HG03342 (cell line): ENCODE data around the gene MTF2.
"Not testable (repeated sequence)": the region's sequence is repeated elsewhere in the genome, so short reads cannot be mapped to it uniquely, and the experiment has no call there.

ENCODE experiments used
- ATAC-seq: cut with Tn5 transposase; IDR thresholded peaks from one replicate; pipeline ENCODE4 v1.9.1; 2021; ENCODE audit warnings: mild to moderate bottlenecking, moderate library complexity; ENCODE audit not compliant: unreplicated experiment

MTF2 gene

GRCh38 chr1:93078986-93079654, at the start of gene MTF2:
MTF2 (plus strand) TSS chr1:93079283; CDS start chr1:93079527, 244 bp downstream.
- peak; percentile 73 for ATAC-seq

- no peak for ATAC-seq
Observed at GRCh38 chr1:93029317-93029716, 49.8 kb upstream of the MTF2 start.

- not testable (repeated sequence) for ATAC-seq
Observed at GRCh38 chr1:93030191-93030590, 48.9 kb upstream of the MTF2 start.

DNA sequence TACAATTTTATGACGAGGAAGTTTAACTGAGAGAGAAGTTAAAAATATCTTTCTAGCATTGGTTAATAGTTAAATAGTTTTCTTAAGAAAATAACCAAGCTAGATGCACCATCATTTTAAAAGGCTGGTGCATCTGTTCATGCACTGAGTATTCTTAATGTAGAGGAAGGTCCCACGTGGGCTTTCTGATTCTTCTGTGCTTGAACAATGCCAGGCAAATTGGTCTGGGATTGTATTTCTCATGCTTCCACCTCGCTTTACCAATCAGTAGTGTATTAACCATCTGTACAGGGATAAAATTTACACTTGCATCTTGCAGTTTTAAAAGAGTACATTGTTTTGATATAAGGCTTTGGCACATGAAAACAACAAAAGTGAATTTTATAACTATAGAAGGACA, 47.4 kb upstream of the MTF2 start:
- ATAC-seq, result no peak

DNA sequence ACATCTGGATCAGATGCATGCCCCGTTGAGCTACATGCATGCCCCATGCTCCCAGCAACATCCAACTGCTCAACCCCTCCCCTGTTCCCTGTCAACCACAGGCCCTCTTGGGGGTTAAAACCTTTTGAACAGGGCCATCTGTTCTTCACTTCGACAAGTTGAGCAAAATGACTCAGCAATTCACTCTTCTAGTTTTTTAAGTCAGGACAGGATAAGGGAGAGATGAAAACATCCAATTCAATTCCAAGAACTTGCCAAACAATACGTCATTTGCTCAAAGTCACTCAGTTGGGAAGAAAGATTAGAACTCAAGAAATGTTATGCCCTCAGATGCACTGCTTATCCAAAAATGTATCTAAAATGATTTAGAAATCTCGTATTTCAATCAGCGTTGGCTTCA, 46.1 kb upstream of the MTF2 start:
- ATAC-seq, result peak; percentile 57

DNA sequence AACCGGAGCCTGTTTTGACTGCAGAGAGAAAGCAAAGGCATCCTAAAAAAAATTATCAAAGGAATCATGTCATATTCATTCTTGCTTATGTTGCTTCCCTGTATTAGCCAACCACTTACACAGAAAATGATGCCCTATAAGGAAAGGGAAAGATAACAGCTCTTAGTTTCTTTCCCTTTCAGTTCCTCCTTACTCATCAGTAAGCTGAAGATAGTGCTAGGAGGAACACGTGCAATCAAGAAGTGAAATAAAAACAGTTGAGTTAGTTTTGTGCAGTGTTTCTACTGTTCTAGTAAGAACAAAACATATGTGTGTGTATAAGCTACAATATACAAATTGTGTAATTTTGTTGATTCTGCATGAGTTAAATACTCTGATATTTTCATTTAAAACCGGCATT, 45.3 kb upstream of the MTF2 start:
- peak; percentile 73 for ATAC-seq

GRCh38 chr1:93034397-93034796, 44.7 kb upstream of the MTF2 start:
- no peak for ATAC-seq

GRCh38 chr1:93036672-93037071, 42.4 kb upstream of the MTF2 start:
- no peak for ATAC-seq

DNA sequence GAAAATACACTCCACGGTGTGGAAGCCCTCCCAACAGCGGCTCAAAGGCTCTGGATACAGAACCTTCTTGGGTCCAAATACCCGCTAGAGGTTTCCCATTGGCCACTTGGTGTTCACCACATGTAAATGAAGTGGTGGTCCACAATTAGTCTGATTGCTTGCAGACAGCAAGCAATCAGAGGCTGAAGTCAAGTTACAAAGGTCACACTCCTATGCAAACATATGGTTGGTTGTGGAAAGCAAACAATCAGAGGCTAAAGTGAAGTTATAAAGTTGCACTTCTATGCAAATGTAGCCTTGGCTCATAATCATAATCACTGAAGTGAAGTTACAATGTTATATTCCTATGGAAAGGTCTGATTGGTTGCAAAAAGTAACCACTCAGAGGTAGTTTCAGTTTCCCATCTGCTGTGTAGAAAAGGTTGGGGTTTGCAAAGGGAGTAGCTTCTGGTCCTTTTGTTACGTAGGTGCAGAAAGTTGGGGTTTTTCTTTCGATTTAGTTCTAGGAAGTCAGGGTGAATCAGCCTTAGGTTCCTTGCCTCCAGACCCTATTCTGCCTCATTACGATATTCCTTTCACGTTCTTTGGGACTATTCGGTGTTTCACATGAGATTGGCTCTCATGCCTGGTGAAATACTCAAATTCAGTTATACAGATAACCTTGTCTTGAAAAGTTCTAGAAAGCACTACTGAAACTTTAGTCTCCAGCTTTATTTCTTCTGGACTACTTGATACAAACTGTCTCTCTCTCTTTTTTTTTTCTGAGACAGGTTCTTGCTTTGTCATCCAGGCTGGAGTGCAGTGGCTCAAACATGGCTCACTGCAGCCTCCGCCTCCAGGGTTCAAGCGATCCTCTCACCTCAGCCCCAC, 36.7 kb upstream of the MTF2 start:
- ATAC-seq, result peak; percentile 98

GRCh38 chr1:93043057-93043557, 36.0 kb upstream of the MTF2 start:
- no peak for ATAC-seq

GRCh38 chr1:93047618-93048017, 31.5 kb upstream of the MTF2 start:
- no peak for ATAC-seq

DNA sequence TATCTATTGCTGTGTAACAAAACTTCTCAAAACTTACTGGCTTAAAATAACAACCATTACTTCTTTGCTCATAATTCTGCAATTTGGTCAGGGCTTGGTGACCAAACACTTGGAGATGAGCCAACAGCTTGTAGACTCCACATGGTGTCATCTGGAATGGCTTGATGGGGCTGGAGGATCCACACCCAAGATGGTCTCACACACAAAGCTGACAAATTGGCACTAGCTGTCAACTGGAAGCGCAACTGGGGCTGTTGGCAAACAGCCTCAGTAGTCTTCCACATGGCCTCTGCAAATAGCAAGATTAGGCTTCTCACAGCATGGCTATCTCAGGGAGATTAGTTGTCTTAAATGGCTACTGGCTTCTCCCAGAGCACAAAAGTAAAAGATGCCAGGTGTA, 27.1 kb upstream of the MTF2 start:
- no peak for ATAC-seq

GRCh38 chr1:93056214-93056613, 22.9 kb upstream of the MTF2 start:
- no peak for ATAC-seq

DNA sequence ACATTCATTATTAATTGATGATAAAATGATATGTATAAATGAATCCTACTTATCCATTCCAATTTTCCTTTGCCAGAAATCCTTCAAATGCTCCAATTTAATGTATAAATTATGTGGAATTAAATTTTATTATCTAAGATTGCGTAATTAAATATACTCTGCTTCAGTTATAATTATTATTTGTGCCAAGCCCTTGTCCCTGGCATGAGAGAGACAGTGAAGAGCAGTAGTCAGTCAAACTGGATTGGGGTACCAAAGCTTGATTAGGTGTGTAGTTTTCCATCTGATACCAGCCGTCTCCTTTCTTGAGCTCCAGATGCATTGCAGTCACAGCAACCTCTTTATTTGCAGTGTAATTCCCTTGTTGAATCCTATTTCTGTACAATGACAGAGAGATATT, 22.4 kb upstream of the MTF2 start:
- ATAC-seq, result no peak

- ATAC-seq, result no peak
Observed at GRCh38 chr1:93061895-93062792, 16.9 kb upstream of the MTF2 start.

DNA sequence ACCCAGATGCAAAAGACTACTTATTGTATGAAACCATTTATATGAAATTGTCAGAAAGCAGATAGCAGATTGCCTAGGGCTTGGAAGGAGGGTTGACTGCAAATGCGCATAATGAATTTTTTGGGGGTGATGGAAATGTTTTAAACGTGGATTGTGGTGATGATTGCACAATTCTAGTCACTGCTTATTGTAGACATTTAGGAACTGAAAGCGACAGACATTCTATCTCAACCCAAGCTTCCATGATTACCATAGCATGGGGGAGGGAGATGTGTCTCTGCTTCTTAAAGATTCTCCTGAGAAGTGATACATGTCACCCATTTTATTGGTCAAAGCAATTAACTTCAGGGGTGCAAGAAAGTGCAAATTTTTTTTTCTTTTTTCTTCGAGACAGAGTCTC, 2.8 kb upstream of the MTF2 start:
- ATAC-seq, result no peak

- no peak for ATAC-seq
Observed at GRCh38 chr1:93078203-93078602, 880 bp upstream of the MTF2 start.

DNA sequence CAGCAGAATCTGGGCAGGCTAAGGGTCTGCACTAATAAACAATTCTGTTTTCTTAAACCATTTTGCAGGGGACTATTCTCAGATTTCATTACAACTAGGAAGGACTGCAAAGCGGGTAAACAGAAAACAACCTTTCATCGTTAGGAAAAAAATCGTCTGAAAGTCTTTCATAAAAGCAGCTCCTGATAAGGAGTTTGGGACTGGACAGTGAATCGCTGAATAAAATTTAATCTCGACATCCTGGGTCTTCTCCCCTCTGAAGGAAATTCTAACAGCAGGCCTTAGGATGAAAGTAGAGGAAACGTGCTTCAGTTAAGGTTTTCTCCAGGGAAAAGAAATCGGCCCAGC, 471 bp upstream of the MTF2 start:
- ATAC-seq, result peak; percentile 1

DNA sequence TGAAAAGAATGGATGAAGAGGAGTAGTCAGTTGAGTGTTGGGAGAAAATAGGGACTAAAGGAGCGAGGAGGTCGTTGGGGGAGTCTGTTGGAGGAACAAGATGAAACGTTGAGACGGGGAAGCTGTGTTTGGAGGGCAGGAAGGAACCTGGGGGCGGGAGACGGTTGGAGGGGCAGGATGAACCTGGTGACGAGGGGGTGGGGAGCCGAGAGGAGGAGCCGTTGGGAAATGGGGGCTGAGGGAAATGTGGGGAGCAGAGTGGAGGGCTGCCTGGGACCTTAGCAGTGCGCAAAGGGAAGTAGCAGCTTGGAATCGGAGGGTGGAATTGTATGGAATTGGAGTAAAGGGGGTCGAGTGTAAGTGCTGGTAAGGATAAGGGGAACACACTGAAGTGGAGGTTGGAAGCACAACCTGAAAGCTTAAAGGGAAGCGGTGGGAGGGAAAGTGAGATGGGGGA, 630 bp downstream of the MTF2 start:
- no peak for ATAC-seq

- ATAC-seq, result peak; percentile 74
Observed at GRCh38 chr1:93080179-93080823, 1.2 kb downstream of the MTF2 start.

- ATAC-seq, result no peak
Observed at GRCh38 chr1:93081716-93082115, 2.6 kb downstream of the MTF2 start.
